ENCODE results near the gene MAPK11.

- TF ChIP-seq, protein P1, sequence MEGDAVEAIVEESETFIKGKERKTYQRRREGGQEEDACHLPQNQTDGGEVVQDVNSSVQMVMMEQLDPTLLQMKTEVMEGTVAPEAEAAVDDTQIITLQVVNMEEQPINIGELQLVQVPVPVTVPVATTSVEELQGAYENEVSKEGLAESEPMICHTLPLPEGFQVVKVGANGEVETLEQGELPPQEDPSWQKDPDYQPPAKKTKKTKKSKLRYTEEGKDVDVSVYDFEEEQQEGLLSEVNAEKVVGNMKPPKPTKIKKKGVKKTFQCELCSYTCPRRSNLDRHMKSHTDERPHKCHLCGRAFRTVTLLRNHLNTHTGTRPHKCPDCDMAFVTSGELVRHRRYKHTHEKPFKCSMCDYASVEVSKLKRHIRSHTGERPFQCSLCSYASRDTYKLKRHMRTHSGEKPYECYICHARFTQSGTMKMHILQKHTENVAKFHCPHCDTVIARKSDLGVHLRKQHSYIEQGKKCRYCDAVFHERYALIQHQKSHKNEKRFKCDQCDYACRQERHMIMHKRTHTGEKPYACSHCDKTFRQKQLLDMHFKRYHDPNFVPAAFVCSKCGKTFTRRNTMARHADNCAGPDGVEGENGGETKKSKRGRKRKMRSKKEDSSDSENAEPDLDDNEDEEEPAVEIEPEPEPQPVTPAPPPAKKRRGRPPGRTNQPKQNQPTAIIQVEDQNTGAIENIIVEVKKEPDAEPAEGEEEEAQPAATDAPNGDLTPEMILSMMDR (IDR thresholded peaks at IDR 0.05), result no peak
- TF ChIP-seq POLR2AphosphoS5 (IDR thresholded peaks at IDR 0.05) (no peak), EP300 (IDR thresholded peaks at IDR 0.05; ENCODE audit: low read depth) (no peak), POLR2A (IDR thresholded peaks at IDR 0.05) (no peak)
Measured at GRCh38 chr22:50296658-50297490, 26.7 kb upstream of the MAPK11 start.

Data from transverse colon (tissue), 4 donors.